GM04503 (cell line): ENCODE measurements around the gene STK32C.
"Not testable (repeated sequence)": the region's sequence is repeated elsewhere in the genome, so short reads cannot be mapped to it uniquely, and the experiment has no call there.

ENCODE experiments used
- DNase-seq: peaks from one replicate; pipeline ENCODE4 v3.0.0-alpha.2; 2012; ENCODE audit warnings: low read depth

STK32C gene

GRCh38 chr10:132337854-132338253, 30.1 kb upstream of the STK32C start:
- DNase-seq: not testable (repeated sequence)

- DNase-seq: no peak
Observed at GRCh38 chr10:132336919-132337407, 29.2 kb upstream of the STK32C start.

- no peak for DNase-seq
Observed at GRCh38 chr10:132336064-132336746, 28.5 kb upstream of the STK32C start.

GRCh38 chr10:132335189-132336063, 27.7 kb upstream of the STK32C start:
- DNase-seq: no peak

GRCh38 chr10:132334631-132335188, 27.0 kb upstream of the STK32C start:
- no peak for DNase-seq

- DNase-seq: no peak
Observed at GRCh38 chr10:132333386-132333785, 25.6 kb upstream of the STK32C start.

- DNase-seq: no peak
Observed at GRCh38 chr10:132332433-132332754, 24.6 kb upstream of the STK32C start.

GRCh38 chr10:132331601-132332432, 24.1 kb upstream of the STK32C start, which contains the start of gene LRRC27:
Gene LRRC27 (plus strand): TSS chr10:132332193. CDS start chr10:132333525, 1,332 bp downstream.
- peak; percentile 75 for DNase-seq

- no peak for DNase-seq
Observed at GRCh38 chr10:132330486-132330833, 22.7 kb upstream of the STK32C start.

GRCh38 chr10:132329565-132330485, 22.1 kb upstream of the STK32C start:
- peak; percentile 72 for DNase-seq

- DNase-seq: no peak
Observed at GRCh38 chr10:132328738-132329137, 21.0 kb upstream of the STK32C start.

- no peak for DNase-seq
Observed at GRCh38 chr10:132328106-132328505, 20.4 kb upstream of the STK32C start.

- no peak for DNase-seq
Observed at GRCh38 chr10:132326925-132327324, 19.2 kb upstream of the STK32C start.

- no peak for DNase-seq
Observed at GRCh38 chr10:132326344-132326889, 18.7 kb upstream of the STK32C start.

GRCh38 chr10:132324186-132324585, 16.4 kb upstream of the STK32C start:
- no peak for DNase-seq

GRCh38 chr10:132322586-132323048, 14.9 kb upstream of the STK32C start:
- peak; percentile 65 for DNase-seq

GRCh38 chr10:132321726-132322125, 14.0 kb upstream of the STK32C start:
- DNase-seq: no peak

GRCh38 chr10:132320654-132321469, 13.1 kb upstream of the STK32C start:
- DNase-seq: no peak

- peak; percentile 81 for DNase-seq
Observed at GRCh38 chr10:132319853-132320653, 12.3 kb upstream of the STK32C start.
